Type B pancreatic cell (in vitro differentiated cells): ENCODE measurements around the gene FCAMR. TPM values are rescaled to one million over a fixed set of nuclear protein-coding genes. Genes with fewer than 3 reads are reported as not detected.
"Not testable (repeated sequence)": the region's sequence is repeated elsewhere in the genome, so short reads cannot be mapped to it uniquely, and the experiment has no call there.

ENCODE experiments used
- DNase-seq: peaks from one replicate; pipeline ENCODE4 v3.0.0; 2021; ENCODE audit warnings: mixed read lengths; ENCODE audit not compliant: unreplicated experiment; ENCODE audit errors: extremely low spot score
- H3K27ac Mint-ChIP-seq: 2 replicates; pipeline ENCODE4 v1.8.0; 2021; ENCODE audit warnings: mild to moderate bottlenecking, mixed read lengths
- H3K27me3 Mint-ChIP-seq: 2 replicates; pipeline ENCODE4 v1.8.0; 2021; ENCODE audit warnings: mixed read lengths
- H3K36me3 Mint-ChIP-seq: 2 replicates; pipeline ENCODE4 v1.8.0; 2021; ENCODE audit warnings: mixed read lengths
- H3K4me1 Mint-ChIP-seq: one replicate; pipeline ENCODE4 v1.8.0; 2021; ENCODE audit warnings: mixed read lengths; ENCODE audit not compliant: unreplicated experiment
- H3K4me3 Mint-ChIP-seq: 2 replicates; pipeline ENCODE4 v1.8.0; 2021; ENCODE audit warnings: mild to moderate bottlenecking, mixed read lengths
- H3K9me3 Mint-ChIP-seq: 2 replicates; pipeline ENCODE4 v1.8.0; 2021; ENCODE audit warnings: mixed read lengths
- total RNA-seq: library from RNA; stranded (reverse); gene quantifications from 2 replicates; pipeline ENCODE4 v1.2.1, GENCODE V29; 2021; ENCODE audit warnings: low replicate concordance
- TF ChIP-seq, protein P1 (sequence below): fragments of 200-600 bp; sonication (generic); conservative IDR thresholded peaks from 2 replicates; pipeline ENCODE4 v1.5.0; 2021; ENCODE audit warnings: antibody characterized with exemption, mild to moderate bottlenecking

The FCAMR gene
- total RNA-seq, 1 donor from 2014 or later = not detected

DNA sequence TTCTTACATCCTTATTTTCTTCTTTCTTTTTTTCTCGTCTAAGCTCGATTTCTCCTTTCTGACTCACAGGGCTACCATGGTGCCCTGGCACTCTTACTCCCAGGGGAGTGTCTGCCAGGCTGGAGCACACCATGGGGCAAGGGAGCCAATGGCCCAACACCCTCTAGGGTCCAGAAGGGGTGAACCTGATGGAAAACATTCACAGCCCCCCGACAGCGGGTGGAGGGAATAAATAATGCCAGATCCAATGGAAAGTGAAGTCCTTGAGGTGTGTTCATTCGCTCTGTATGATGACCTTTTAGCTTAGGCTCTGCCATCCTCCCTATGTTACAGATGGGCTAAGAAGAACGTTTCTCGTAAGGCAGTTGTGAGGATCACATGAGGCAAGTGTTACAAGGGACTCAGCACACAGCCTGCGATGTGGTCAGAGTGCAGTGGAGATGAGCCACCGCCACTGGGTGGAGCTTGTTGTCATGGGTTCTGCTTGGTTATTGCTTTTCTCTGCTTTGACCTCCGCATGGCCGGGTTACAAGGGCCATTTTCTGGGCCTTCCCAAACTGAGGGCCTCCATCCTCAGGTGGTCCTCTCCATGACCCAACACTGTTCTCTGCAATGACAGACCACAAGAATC is 45.0 kb downstream of the FCAMR start:
- Mint-ChIP-seq H3K4me1 (no peaks in the 10 kb centered on the region), H3K9me3 (no peaks in the 10 kb centered on the region), H3K4me3 (no peak overlapping the region), H3K27me3 (no peaks in the 10 kb centered on the region), H3K27ac (no peak overlapping the region), H3K36me3 (no peaks in the 10 kb centered on the region)
- TF ChIP-seq, protein P1, sequence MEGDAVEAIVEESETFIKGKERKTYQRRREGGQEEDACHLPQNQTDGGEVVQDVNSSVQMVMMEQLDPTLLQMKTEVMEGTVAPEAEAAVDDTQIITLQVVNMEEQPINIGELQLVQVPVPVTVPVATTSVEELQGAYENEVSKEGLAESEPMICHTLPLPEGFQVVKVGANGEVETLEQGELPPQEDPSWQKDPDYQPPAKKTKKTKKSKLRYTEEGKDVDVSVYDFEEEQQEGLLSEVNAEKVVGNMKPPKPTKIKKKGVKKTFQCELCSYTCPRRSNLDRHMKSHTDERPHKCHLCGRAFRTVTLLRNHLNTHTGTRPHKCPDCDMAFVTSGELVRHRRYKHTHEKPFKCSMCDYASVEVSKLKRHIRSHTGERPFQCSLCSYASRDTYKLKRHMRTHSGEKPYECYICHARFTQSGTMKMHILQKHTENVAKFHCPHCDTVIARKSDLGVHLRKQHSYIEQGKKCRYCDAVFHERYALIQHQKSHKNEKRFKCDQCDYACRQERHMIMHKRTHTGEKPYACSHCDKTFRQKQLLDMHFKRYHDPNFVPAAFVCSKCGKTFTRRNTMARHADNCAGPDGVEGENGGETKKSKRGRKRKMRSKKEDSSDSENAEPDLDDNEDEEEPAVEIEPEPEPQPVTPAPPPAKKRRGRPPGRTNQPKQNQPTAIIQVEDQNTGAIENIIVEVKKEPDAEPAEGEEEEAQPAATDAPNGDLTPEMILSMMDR = no peak
- no peak for DNase-seq

DNA sequence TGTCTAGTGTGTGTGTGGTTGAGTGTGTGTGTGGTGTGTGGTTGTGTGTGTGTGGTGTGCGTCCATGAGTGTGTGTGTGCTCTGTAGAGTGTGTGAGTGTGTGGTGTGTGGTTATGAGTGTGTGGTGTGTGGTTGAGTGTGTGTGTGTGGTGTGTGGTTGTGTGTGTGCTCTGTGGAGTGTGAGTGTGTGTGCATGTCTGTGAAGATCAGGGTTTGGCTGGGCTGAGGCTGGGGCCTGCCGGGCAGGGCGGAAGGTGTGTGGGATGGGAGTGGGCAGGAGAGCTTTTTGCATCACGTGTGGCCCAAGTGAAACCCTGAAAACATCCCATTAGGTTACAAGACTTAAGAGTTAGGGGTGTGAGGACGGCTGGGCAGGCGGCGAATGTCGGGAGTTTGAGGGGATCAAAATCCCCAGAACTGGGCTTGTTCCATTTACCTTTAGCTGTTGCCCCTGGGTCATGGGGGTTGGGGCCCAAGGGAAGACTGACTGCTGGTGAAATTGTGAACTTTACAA is 45.6 kb downstream of the FCAMR start:
- TF ChIP-seq, protein P1 = no peak
- H3K9me3 Mint-ChIP-seq = no peaks in the 10 kb centered on the region
- no peaks in the 10 kb centered on the region for H3K36me3 Mint-ChIP-seq
- H3K4me3 Mint-ChIP-seq = no peak overlapping the region
- H3K4me1 Mint-ChIP-seq = no peaks in the 10 kb centered on the region
- no peak overlapping the region for H3K27ac Mint-ChIP-seq
- no peak for DNase-seq
- H3K27me3 Mint-ChIP-seq = no peaks in the 10 kb centered on the region

DNA sequence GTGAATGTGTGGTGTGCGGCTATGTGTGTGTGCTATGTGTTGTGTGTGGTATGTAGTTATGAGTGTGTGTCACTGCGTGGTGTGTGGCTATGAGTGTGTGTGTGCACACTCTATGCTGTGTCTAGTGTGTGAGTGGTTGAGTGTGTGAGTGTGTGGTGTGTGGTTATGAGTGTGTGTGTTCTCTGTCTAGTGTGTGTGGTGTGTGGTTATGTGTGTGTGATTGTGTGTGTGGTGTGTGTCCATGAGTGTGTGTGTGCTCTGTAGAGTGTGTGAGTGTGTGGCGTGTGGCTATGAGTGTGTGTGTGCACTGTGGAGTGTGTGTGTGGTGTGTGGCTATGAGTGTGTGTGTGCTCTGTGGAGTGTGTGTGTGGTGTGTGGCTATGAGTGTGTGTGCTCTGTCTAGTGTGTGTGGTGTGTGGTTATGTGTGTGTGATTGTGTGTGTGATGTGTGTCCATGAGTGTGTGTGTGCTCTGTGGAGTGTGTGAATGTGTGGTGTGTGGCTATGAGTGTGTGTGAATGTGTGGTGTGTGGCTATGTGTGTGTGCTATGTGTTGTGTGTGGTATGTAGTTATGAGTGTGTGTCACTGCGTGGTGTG is 46.2 kb downstream of the FCAMR start:
- not testable (repeated sequence) for H3K4me3 Mint-ChIP-seq, H3K9me3 Mint-ChIP-seq, H3K27ac Mint-ChIP-seq, H3K27me3 Mint-ChIP-seq, DNase-seq, H3K4me1 Mint-ChIP-seq, H3K36me3 Mint-ChIP-seq

DNA sequence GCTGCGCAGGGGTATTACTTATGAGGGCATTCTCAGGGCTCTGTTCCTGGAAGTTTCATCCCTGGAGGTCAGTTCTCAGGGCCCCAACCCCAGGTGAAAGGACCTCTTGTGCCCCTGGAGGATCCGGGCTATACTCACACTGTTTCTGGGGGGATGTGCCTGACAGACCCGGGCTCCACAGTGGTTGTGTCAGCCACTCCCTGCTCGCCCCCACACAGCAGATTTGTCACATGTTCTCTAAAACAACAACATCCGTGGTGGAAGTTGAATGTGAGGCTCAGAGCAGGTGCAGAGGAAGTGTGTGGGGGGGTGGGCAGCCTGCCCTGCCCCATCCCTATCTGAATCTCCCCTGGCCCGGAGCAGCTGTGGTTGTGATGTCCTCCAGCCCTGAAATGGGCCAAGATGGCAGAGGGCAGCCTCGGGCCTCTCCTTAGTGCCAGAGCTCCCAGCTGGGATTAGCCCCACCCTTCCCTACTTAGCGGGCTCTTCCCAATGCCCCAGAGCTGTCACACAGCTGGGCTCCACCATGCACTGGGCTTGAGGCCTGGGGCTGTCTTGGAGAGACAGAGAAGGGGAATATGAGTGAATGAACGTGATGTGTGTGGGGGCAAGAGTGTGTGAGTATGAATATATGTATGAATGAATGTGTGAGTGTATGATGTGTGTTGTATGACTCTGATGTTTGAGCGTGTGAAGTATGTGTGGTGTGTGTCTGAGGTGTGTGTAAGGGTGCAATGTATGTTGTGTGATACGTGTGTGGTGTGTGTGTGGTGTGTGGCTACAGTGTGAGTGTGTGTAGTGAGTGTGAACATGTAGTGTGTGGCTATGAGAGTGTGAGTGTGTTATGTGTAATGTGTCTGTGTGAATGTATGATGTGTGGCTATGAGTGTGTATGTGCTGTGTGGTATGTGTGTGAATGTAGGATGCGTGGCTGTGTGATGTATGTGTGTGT is 47.0 kb downstream of the FCAMR start:
- TF ChIP-seq, protein P1 = no peak
- no peak overlapping the region for H3K4me3 Mint-ChIP-seq
- no peak overlapping the region for H3K27ac Mint-ChIP-seq
- H3K36me3 Mint-ChIP-seq = no peaks in the 10 kb centered on the region
- peaks cover 1% of the 10 kb centered on the region for H3K27me3 Mint-ChIP-seq
- no peaks in the 10 kb centered on the region for H3K9me3 Mint-ChIP-seq
- no peak for DNase-seq
- no peaks in the 10 kb centered on the region for H3K4me1 Mint-ChIP-seq

DNA sequence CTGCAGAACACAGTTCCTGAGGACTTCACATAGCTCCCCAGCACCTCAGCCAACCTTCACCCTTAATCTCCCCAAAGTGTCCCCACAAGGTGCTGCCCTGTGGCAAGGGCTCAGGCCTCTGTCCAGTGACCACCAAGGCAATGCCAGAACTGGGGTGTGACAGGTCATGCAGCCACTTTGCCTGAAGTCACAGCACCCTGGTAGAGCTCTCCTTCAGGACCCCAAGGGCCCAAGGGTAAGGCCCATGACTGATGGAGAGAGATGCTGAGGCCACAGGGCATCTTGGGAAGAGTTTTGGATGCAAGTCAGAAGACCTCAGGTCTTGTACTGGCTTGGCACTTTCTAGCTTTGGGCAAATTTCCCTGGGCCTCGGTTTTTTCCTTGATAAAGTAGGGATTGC is 47.7 kb downstream of the FCAMR start:
- Mint-ChIP-seq H3K27ac (no peak overlapping the region), H3K36me3 (no peaks in the 10 kb centered on the region), H3K4me3 (no peak overlapping the region), H3K27me3 (peaks cover 7% of the 10 kb centered on the region), H3K4me1 (no peaks in the 10 kb centered on the region), H3K9me3 (no peaks in the 10 kb centered on the region)
- TF ChIP-seq, protein P1 = no peak
- no peak for DNase-seq
